Measurements from ENCODE around the gene ZNG1F. TPM values are rescaled to one million over a fixed set of nuclear protein-coding genes. Genes with fewer than 3 reads are reported as not detected.
"Not testable (repeated sequence)": the region's sequence is repeated elsewhere in the genome, so short reads cannot be mapped to it uniquely, and the experiment has no call there.

Gene ZNG1F
- total RNA-seq, 1 donor from 2014 or later, result 8.2 TPM

DNA sequence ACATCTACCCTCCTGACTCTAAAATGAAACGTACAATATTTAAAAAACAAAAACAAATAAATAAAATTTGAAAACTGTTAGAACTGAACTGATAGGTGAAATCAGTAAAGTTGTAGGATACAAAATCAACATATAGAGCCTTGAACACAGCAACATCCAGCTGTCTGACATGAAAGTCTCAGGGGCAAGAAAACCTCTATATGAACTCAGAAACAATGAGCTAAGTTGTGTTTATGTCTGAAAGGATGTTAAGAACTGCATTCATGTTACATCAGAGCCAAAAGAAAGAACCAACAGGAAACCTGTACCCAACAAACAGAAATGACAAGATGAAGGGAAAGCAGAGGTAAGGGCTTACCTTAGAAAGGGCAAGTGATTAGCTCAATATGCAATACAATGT, 102.4 kb downstream of the ZNG1F start:
- not testable (repeated sequence) for H3K27ac Mint-ChIP-seq (ENCODE audit: unreplicated experiment); H3K27me3 Mint-ChIP-seq (ENCODE audit: unreplicated experiment); DNase-seq (ENCODE audit: low spot score); H3K36me3 Mint-ChIP-seq (ENCODE audit: low read depth, unreplicated experiment); H3K4me1 Mint-ChIP-seq (ENCODE audit: unreplicated experiment); H3K4me3 Mint-ChIP-seq (ENCODE audit: unreplicated experiment); H3K9me3 Mint-ChIP-seq (ENCODE audit: unreplicated experiment)

DNA sequence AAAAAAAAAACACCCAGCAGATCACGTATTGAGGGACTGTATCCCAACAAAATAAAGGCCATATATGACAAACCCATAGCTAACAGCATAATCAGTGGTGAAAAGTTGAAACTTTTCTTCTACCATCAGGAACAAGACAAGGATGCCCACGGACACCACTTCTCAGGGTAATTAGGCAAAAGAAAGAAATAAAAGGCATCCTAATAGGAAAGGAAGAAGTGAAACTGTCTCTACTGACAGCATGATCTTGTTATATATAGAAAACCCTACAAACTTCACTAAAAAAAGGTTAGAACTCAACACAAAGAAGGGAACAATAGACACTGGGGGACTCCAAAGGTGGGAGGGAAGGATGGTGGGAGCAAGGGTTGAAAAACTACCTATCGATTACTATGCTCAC, 102.9 kb downstream of the ZNG1F start:
- not testable (repeated sequence) for H3K4me1 Mint-ChIP-seq (ENCODE audit: unreplicated experiment); H3K27ac Mint-ChIP-seq (ENCODE audit: unreplicated experiment); H3K27me3 Mint-ChIP-seq (ENCODE audit: unreplicated experiment); H3K36me3 Mint-ChIP-seq (ENCODE audit: low read depth, unreplicated experiment); H3K4me3 Mint-ChIP-seq (ENCODE audit: unreplicated experiment); H3K9me3 Mint-ChIP-seq (ENCODE audit: unreplicated experiment); DNase-seq (ENCODE audit: low spot score)

DNA sequence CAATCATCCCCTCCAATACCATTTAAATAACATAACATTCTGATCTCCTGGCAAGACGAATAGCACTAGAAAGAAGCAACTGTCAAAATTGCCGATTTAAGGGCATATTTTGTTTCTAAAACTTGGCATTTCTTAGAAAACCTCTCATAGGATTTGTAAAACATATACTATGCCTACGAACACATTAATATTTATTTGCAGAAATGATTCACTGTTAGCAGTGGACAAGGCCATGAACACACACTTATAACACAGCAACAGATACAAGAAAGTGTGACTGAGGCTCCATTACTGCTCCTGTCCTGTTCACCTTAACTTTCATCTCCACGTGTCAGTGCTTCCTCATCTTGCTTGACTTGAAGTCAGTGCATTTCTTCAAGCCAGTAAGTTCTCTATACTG, 106.8 kb downstream of the ZNG1F start:
- not testable (repeated sequence) for H3K27me3 Mint-ChIP-seq (ENCODE audit: unreplicated experiment); H3K9me3 Mint-ChIP-seq (ENCODE audit: unreplicated experiment); DNase-seq (ENCODE audit: low spot score); H3K4me1 Mint-ChIP-seq (ENCODE audit: unreplicated experiment); H3K36me3 Mint-ChIP-seq (ENCODE audit: low read depth, unreplicated experiment); H3K4me3 Mint-ChIP-seq (ENCODE audit: unreplicated experiment); H3K27ac Mint-ChIP-seq (ENCODE audit: unreplicated experiment)

Small RNA genes lying within 50 kb of the gene (microRNA-seq; reads per million reads assigned to microRNA genes)
- not detected for gene MIR4477A (ENCODE audit: unreplicated experiment)

Other genes with a start within 250 kb of the ZNG1F start
- not detected for gene FOXD4L6, start 60.6 kb downstream of the ZNG1F start, total RNA-seq (ENCODE audit: unreplicated experiment)

All from endothelial cell (in vitro differentiated cells).